ENCODE data around the gene BEX3.
"Not testable (repeated sequence)": the region's sequence is repeated elsewhere in the genome, so short reads cannot be mapped to it uniquely, and the experiment has no call there.

The BEX3 gene

DNA sequence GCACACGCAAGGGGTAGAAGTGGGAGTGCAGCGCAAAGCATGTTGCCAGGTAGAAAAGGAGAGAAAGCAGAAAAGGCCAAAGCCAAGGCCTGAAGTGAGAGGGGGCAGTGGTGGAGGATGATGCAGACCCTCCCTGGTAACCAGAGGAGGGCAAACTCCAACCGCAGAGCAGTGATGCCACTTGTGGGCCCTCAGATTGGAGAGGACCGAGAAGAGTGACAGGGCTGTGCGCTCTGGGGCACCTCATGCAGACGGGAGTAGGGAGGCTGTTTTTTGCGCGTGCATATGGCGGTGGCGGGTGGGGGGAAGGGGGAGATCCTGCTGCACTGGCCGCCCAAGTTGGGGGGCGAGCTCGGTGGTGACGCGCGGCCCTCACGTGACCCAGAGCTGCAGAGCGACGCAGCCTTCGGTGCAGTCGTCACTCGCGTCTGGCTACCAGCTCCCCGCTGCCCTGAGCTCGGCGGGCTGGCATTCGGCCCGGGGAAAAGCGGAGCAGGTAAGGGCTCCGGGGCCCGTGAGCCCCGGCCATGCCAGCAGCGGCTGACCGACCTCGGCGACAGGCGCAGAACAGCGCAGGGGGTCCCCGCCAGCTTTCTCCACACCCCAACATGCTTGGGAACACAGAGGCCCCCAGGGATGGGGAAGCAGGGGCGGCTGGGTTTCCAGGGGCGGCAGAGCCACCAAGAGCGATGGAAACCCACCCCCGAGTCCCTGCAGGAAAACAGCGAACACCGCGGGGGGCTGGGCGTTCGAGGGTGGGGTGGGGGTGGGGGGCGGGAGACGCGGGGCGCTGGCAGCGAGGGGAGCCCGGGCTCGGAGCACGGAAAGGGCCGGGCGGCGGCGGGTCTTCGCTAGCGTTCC is at the start of gene BEX3:
Gene BEX3 (plus strand): TSS at position 421 of the 861 bp plus-strand sequence. CDS start 984 bp downstream, outside the sequence.
- peak; percentile 77 for DNase-seq

DNA sequence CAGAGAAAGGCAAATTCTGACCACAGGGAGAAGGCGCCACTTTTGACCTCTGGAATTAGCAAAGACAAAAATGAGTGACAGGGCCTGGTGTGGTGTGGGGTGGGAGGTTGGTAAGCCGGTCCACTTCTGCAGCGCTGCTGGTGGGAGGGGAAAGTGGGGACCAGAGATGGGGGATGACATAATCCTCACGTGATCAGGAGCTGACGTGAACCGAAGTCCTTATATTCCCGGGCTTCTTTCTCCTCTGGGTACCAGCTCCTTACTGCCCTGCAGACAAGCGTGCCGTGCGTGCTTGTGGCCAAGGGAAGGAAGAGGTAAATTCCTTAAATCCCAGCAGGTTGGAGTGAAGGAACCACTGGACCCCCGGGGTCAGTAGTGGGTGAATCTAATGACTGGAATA is 46.3 kb upstream of the BEX3 start, which contains the start of gene TCEAL7:
Gene TCEAL7 (plus strand): TSS at position 249 of the 400 bp plus-strand sequence. CDS start 1,165 bp downstream, outside the sequence.
- DNase-seq: no peak

- no peak for DNase-seq
These were observed 45.6 kb upstream of the BEX3 start for GRCh38 chrX:103330681-103331288.

GRCh38 chrX:103338663-103339062 is 37.7 kb upstream of the BEX3 start:
- DNase-seq: no peak

DNA sequence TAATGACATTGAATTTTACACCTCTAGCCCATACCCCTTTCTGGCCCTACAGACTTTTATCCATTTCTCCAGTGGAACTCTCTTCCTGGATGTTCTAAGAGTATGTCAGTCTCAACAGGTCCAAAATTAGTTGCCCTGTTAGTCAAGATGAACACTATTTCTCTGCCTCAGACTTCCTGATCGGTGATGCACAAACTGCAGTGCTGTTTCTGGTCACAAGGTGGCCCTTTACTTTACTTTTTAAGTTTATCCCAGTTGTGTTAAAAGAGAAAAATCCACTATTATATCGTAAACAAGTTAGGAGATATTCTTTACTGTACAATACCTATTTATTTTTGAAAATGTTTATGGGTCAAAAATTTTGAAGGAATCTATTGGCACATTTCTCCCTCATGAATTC is 33.2 kb upstream of the BEX3 start:
- DNase-seq: no peak

DNA sequence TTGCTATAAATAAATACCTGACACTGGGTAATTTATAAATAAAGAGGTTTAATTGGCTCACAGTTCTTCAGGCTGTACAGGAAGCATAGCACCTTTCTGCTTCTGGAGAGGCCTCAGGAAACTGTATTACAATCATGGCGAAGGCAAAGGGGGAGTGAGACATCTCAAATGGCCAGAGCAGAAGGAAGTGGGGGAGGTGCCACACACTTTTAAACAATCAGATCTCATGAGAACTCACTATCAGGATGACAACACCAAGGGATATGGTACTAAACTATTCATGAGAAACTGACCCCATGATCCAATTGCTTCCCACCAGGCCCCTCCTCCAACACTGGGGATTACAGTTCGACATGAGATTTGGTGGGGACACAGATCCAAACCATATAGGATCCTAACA is 31.7 kb upstream of the BEX3 start:
- DNase-seq: no peak

GRCh38 chrX:103347682-103348397 is 28.5 kb upstream of the BEX3 start:
- no peak for DNase-seq

- peak; percentile 37 for DNase-seq
These were observed 20.1 kb upstream of the BEX3 start, which contains the start of gene TCEAL9 for GRCh38 chrX:103356130-103356798. TCEAL9 (plus strand) TSS chrX:103356506; CDS start chrX:103357685, 1,179 bp downstream.

GRCh38 chrX:103356858-103357257 is 19.5 kb upstream of the BEX3 start:
- DNase-seq: no peak

DNA sequence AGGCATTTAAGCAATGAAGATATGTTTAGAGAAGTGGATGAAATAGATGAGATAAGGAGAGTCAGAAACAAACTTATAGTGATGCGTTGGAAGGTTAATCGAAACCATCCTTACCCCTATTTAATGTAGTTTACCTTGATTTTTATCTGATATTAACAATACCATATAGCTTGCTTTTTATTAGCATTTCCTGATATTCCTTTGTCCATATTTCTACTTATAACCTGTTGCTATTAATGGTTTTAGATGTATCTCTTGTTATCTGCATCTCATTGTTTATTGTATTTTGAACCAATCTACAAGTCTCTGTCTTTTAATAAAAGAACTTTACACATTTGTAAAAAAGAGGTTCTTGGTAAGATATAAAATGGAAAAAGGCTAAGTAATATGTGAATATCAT is 18.5 kb upstream of the BEX3 start:
- DNase-seq: no peak

DNA sequence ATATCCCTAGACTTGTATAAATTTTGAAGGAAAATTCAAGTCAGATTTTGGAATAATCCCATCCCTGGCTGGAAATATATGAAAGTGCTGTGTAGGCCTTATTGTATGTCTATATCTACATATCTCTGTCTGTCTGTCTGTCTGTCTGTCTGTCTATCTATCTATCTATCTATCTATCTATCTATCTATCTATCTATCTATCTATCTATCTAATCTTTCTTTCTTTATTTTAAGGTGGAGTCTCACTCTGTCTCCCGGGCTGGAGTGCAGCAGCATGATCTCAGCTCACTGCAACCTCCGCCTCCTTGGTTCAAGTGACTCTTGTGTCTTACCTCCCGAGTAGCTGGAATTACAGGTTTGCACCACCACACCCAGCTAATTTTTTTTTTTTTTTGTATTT is 16.7 kb upstream of the BEX3 start:
- not testable (repeated sequence) for DNase-seq

DNA sequence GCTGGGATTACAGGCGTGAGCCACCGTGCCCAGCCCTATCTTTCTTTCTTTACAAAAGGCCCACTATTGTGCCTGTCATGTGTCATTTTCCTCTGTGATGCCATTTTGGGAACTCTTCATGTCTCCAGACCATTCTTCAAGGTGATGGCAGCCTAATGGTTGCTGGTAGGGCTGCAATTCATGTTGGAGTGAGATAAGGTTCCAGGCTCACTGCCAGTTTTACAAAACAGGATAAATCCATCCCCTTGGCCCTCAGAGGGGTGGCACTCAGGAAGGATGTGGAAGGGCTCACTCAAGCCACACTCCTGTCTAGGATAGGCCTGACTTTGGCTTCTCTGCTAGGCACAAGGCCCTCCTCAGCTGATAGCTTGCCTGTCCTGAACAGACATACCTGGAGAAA is 16.2 kb upstream of the BEX3 start:
- DNase-seq: no peak

- DNase-seq: no peak
These were observed 15.4 kb upstream of the BEX3 start for GRCh38 chrX:103360916-103361315.

DNA sequence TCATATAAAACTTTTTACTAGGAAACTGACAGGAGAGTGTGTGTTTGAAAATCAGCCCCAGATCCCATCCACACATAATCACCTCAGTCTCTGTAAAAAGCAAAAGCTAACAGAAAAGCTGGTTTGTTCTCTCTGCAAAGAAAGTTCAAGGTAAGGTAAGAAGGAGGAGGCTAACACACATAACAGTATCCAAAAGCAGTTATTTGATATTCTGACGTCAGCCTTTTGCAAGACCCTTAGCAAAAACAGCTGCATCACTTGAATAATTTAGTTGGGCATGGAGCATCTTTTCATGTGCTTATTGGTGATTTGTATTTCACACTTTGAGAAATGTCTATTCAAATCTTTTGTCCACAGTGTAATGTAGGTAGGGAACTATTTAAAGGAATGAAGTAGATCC is 14.5 kb upstream of the BEX3 start:
- DNase-seq: no peak

GRCh38 chrX:103362474-103362873 is 13.9 kb upstream of the BEX3 start:
- DNase-seq: no peak

DNA sequence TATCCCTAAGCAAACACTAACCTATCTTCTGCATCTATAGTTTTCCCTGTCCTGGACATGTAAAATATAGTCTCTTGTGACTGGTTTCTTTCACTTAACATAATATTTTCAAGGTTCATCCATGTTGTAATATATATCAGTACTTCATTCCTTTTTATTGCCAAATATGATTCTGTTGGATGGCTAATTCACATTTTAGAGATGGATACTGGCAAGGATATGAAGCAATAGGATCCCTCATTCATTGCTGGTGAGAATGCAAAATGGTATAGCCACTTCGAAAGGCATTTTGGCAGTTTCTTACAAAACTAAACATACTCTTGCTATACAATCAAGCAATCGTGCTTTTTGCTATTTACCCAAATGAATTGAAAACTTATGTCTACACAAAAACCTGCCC is 13.3 kb upstream of the BEX3 start:
- no peak for DNase-seq

GRCh38 chrX:103367502-103367901 is 8.8 kb upstream of the BEX3 start:
- DNase-seq: no peak

- DNase-seq: no peak
These were observed 6.9 kb upstream of the BEX3 start for GRCh38 chrX:103369479-103369878.

GRCh38 chrX:103372886-103373285 is 3.5 kb upstream of the BEX3 start:
- no peak for DNase-seq

DNA sequence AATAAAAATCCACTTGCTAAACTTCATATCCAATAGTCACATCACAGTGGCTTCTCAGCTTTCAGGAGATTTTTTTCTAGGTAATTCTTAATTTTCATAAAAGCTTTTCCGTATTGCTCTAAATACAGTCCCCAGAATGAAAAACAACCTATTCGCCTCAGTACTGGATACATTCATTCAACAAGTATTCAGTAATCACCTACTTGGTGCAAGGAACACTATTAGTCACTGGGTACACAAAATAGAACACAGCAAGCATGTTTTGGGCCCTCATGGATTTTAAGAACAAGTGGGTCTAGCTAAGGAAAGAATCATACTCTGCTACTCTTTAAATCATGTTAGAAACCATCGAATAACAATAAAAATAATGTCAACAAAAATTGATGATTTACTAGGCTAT is 2.8 kb upstream of the BEX3 start:
- DNase-seq: no peak

DNA sequence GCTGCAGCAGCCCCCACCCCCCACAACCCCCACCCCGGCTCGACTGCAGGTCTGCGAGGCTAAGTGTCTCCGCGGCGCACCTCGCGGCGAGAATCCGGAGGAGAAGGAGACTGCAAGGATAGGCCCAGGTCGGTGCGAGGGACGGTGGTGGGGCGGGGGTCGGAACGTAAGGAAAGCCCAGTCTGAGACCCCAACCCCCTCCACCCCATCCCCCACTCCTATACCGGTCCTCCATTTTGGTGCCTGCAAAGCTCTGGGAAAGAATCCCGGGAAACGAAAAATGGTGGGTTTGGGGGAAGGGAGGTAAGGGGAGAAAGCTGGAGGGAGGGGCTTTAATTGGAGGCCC is 614 bp downstream of the BEX3 start:
- peak; percentile 18 for DNase-seq

DNA sequence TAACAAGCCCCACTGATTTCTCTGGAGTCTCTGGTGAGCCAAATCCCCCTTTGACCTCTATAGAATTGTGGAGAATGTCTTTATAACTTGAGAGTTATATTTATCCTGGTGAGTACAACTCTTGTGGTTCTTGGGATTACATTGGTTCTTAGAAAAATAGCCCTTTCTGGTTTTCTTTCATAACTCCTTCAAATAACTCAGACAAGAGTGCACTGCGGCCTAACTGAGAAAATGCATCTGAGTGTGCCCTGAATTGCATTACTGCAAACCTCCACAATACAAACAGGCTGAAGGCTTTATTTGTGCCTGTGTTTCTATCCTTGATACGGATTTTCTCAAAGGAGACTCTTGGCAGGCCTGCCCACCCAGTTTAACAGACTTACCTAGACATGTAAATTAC is 2.7 kb downstream of the BEX3 start:
- no peak for DNase-seq

DNA sequence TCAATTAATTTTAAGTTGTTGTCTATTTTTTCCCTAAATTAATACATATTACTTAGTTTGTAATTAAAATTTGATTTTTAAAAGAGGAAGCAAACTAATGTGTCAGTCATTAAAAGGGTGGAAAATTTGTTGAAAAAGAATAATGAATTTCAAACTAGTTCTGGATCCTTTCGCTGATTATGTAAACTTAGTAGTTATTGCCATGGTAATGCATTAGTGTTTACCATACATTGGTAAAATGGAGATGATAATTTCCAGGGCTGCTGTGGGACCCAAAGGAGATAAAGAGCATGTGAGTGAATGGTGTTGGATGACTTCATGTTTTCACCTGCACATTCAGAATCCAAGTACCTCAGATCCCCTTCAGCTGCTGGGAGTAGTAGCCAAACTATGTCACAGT is 6.5 kb downstream of the BEX3 start:
- DNase-seq: no peak

All from NCI-H1092 (cell line).